ENCODE data around the gene ZSCAN16. TPM values are rescaled to one million over a fixed set of nuclear protein-coding genes. Genes with fewer than 3 reads are reported as not detected.
A peak's percentile ranks its signal among the peaks of the same experiment; 100 is the strongest.

ZSCAN16 gene
- total and polyA plus RNA-seq, 2 of the 13 experiments (the other 11 are each of a cell fraction or from before 2014, with no cell fraction given): 5.7 to 12.7 TPM

GRCh38 chr6:28136585-28137504 lies 12.4 kb downstream of the ZSCAN16 start (continued):
- TF ChIP-seq ZNF276 (CRISPR knock-in tag; IDR thresholded peaks at IDR 0.05; ENCODE audit: low read depth): no peak
- TF ChIP-seq ZFAT (CRISPR knock-in tag; conservative IDR thresholded peaks at IDR 0.05): no peak; the same call in 1 of the 2 replicates
- TF ChIP-seq GLMP (CRISPR knock-in tag; IDR thresholded peaks at IDR 0.05; ENCODE audit: borderline replicate concordance): no peak
- peak; percentile 68; the same call in 1 of the 2 replicates for TF ChIP-seq FOXM1 (CRISPR knock-in tag; IDR thresholded peaks at IDR 0.05)
- TF ChIP-seq IKZF1 (IDR thresholded peaks at IDR 0.05): no peak
- TF ChIP-seq SP2 (CRISPR knock-in tag; IDR thresholded peaks at IDR 0.05): peak; percentile 65
- TF ChIP-seq ATF2 (CRISPR knock-in tag; IDR thresholded peaks at IDR 0.05): peak; percentile 91
- TF ChIP-seq ZBTB34 (CRISPR knock-in tag; IDR thresholded peaks at IDR 0.05): peak; percentile 84; the same call in 1 of the 2 replicates
- peak; percentile 98 for TF ChIP-seq YEATS4 (CRISPR knock-in tag; IDR thresholded peaks at IDR 0.05; ENCODE audit: borderline replicate concordance)
- no peak for TF ChIP-seq ATAD3A (CRISPR knock-in tag; IDR thresholded peaks at IDR 0.05)
- no peak for TF ChIP-seq CREB3 (CRISPR knock-in tag; IDR thresholded peaks at IDR 0.05)
- TF ChIP-seq RERE (CRISPR knock-in tag; IDR thresholded peaks at IDR 0.05; ENCODE audit: low read depth): no peak
- TF ChIP-seq TFAP4 (IDR thresholded peaks at IDR 0.05; ENCODE audit: borderline replicate concordance, low read depth): peak; percentile 28; the same call in 1 of the 2 replicates
- peak; percentile 91 for TF ChIP-seq GABPA (IDR thresholded peaks at IDR 0.05; ENCODE audit: low read depth, low read length)
- TF ChIP-seq GABPA (CRISPR knock-in tag; IDR thresholded peaks at IDR 0.05; ENCODE audit: low read depth): peak; percentile 99
